ENCODE data around the gene AMPD1.

Gene AMPD1

GRCh38 chr1:114627107-114627506 is 68.2 kb downstream of the AMPD1 start:
- H3K9me3 Mint-ChIP-seq: peaks cover 5% of the 10 kb centered on the region
- no peak for TF ChIP-seq CTCF (IDR thresholded peaks at IDR 0.05; ENCODE audit: unreplicated experiment in 3 of 3)
- H3K36me3 Mint-ChIP-seq (ENCODE audit: low read depth): no peaks in the 10 kb centered on the region
- no peak overlapping the region for H3K4me3 Mint-ChIP-seq
- no peaks in the 10 kb centered on the region for H3K27me3 Mint-ChIP-seq (ENCODE audit: low read depth)
- no peak overlapping the region for H3K27ac Mint-ChIP-seq
- H3K4me1 Mint-ChIP-seq: no peaks in the 10 kb centered on the region

- Mint-ChIP-seq H3K27ac (no peak overlapping the region), H3K27me3 (ENCODE audit: low read depth) (no peaks in the 10 kb centered on the region), H3K4me1 (no peaks in the 10 kb centered on the region), H3K4me3 (no peak overlapping the region), H3K36me3 (ENCODE audit: low read depth) (peaks cover under 1% of the 10 kb centered on the region), H3K9me3 (no peaks in the 10 kb centered on the region)
- no peak for TF ChIP-seq CTCF (IDR thresholded peaks at IDR 0.05; ENCODE audit: unreplicated experiment in 3 of 3)
Observed at GRCh38 chr1:114623364-114623763, 72.0 kb downstream of the AMPD1 start.

Data from nephron (organoid).